Stimulated activated naive B cell treated with anti-CD40 and anti-IgM and Interleukin-4, amounts not matched to agents 10 μg/mL and 1 μg/mL and 100 μg/mL, for 72 hours (primary cell): ENCODE results near the gene NCKAP5L.
"Not testable (repeated sequence)": the region's sequence is repeated elsewhere in the genome, so short reads cannot be mapped to it uniquely, and the experiment has no call there.

Experiments used
- ATAC-seq, 2 donors: fragments of 150-1000 bp; cut with Tn5 transposase; replicated peaks; 2 replicates each; pipeline ENCODE4 v1.10.0; 2021; ENCODE audit warnings: moderate library complexity in 1 of 2
- DNase-seq: peaks from one replicate; pipeline ENCODE4 v3.0.0; 2021
- H3K27ac Mint-ChIP-seq: one replicate; pipeline ENCODE4 v1.8.0; 2022; ENCODE audit warnings: mild to moderate bottlenecking, mixed read lengths
- H3K27me3 Mint-ChIP-seq, 2 donors: one replicate each; pipeline ENCODE4 v1.8.0; 2022; ENCODE audit warnings: mixed read lengths in 2 of 2
- H3K36me3 Mint-ChIP-seq, 2 donors: one replicate each; pipeline ENCODE4 v1.8.0; 2022; ENCODE audit warnings: mixed read lengths in 2 of 2, mild to moderate bottlenecking in 1 of 2
- H3K4me1 Mint-ChIP-seq, 2 donors: one replicate each; pipeline ENCODE4 v1.8.0; 2022; ENCODE audit warnings: mixed read lengths in 2 of 2, mild to moderate bottlenecking in 1 of 2
- H3K4me3 Mint-ChIP-seq, 2 donors: one replicate each; pipeline ENCODE4 v1.8.0; 2022; ENCODE audit warnings: mild to moderate bottlenecking in 2 of 2, mixed read lengths in 2 of 2, moderate library complexity in 1 of 2
- H3K9me3 Mint-ChIP-seq, 2 donors: one replicate each; pipeline ENCODE4 v1.8.0; 2022; ENCODE audit warnings: mixed read lengths in 2 of 2, mild to moderate bottlenecking in 1 of 2

The NCKAP5L gene

GRCh38 chr12:49779581-49779980 lies 48.6 kb downstream of the NCKAP5L start:
- peaks cover 36 to 50% of the 10 kb centered on the region in 2 donors for H3K27me3 Mint-ChIP-seq
- peaks cover 0 to 6% of the 10 kb centered on the region in 2 donors for H3K9me3 Mint-ChIP-seq
- peaks cover 3 to 5% of the 10 kb centered on the region in 2 donors for H3K36me3 Mint-ChIP-seq
- no peak overlapping the region for H3K4me3 Mint-ChIP-seq
- H3K27ac Mint-ChIP-seq, result no peak overlapping the region
- H3K4me1 Mint-ChIP-seq, result peaks cover 18 to 30% of the 10 kb centered on the region in 2 donors
- ATAC-seq (no peak), DNase-seq (no peak)

- Mint-ChIP-seq H3K36me3 (peaks cover 3 to 5% of the 10 kb centered on the region in 2 donors), H3K4me3 (no peak overlapping the region), H3K27ac (no peak overlapping the region), H3K4me1 (peaks cover 15 to 23% of the 10 kb centered on the region in 2 donors), H3K9me3 (peaks cover 0 to 6% of the 10 kb centered on the region in 2 donors), H3K27me3 (peaks cover 25 to 37% of the 10 kb centered on the region in 2 donors)
- ATAC-seq, result peak; percentile 52 to 62
- DNase-seq, result peak; percentile 35
Measured at GRCh38 chr12:49777800-49778748, 50.1 kb downstream of the NCKAP5L start.

GRCh38 chr12:49777341-49777740 lies 50.9 kb downstream of the NCKAP5L start:
- Mint-ChIP-seq H3K9me3 (peaks cover 0 to 6% of the 10 kb centered on the region in 2 donors), H3K27me3 (peaks cover 25 to 36% of the 10 kb centered on the region in 2 donors), H3K4me3 (no peak overlapping the region), H3K27ac (no peak overlapping the region), H3K4me1 (peaks cover 15 to 23% of the 10 kb centered on the region in 2 donors), H3K36me3 (peaks cover 3 to 5% of the 10 kb centered on the region in 2 donors)
- ATAC-seq (no peak), DNase-seq (no peak)

GRCh38 chr12:49776858-49777257 lies 51.4 kb downstream of the NCKAP5L start:
- peaks cover 25 to 32% of the 10 kb centered on the region in 2 donors for H3K27me3 Mint-ChIP-seq
- peak overlapping the region in 1 of 2 donors; percentile 48 for H3K4me3 Mint-ChIP-seq
- H3K27ac Mint-ChIP-seq, result no peak overlapping the region
- peaks cover 0 to 6% of the 10 kb centered on the region in 2 donors for H3K9me3 Mint-ChIP-seq
- H3K36me3 Mint-ChIP-seq, result peaks cover 3 to 5% of the 10 kb centered on the region in 2 donors
- peak; percentile 45 to 60 for ATAC-seq
- DNase-seq, result no peak
- H3K4me1 Mint-ChIP-seq, result peaks cover 15 to 23% of the 10 kb centered on the region in 2 donors

- ATAC-seq (peak; percentile 89 to 92), DNase-seq (peak; percentile 32)
- H3K9me3 Mint-ChIP-seq, result peaks cover 0 to 6% of the 10 kb centered on the region in 2 donors
- H3K36me3 Mint-ChIP-seq, result peaks cover 3 to 5% of the 10 kb centered on the region in 2 donors
- peak overlapping the region in 1 of 2 donors; percentile 25 for H3K4me3 Mint-ChIP-seq
- H3K27me3 Mint-ChIP-seq, result peaks cover 25 to 32% of the 10 kb centered on the region in 2 donors
- peaks cover 15 to 23% of the 10 kb centered on the region in 2 donors for H3K4me1 Mint-ChIP-seq
- no peak overlapping the region for H3K27ac Mint-ChIP-seq
Measured at GRCh38 chr12:49776413-49776812, 51.8 kb downstream of the NCKAP5L start.

GRCh38 chr12:49773102-49773501 lies 55.1 kb downstream of the NCKAP5L start:
- not testable (repeated sequence) for H3K9me3 Mint-ChIP-seq, H3K4me3 Mint-ChIP-seq, H3K36me3 Mint-ChIP-seq, H3K27ac Mint-ChIP-seq, H3K27me3 Mint-ChIP-seq, ATAC-seq, DNase-seq
- H3K4me1 Mint-ChIP-seq, result peaks cover 11 to 19% of the 10 kb centered on the region in 2 donors

- H3K27ac Mint-ChIP-seq, result peak overlapping the region; percentile 5
- DNase-seq, result no peak
- no peaks in the 10 kb centered on the region for H3K9me3 Mint-ChIP-seq
- peaks cover 18 to 29% of the 10 kb centered on the region in 2 donors for H3K36me3 Mint-ChIP-seq
- ATAC-seq, result no peak
- H3K27me3 Mint-ChIP-seq, result no peaks in the 10 kb centered on the region
- H3K4me1 Mint-ChIP-seq, result peaks cover 30 to 41% of the 10 kb centered on the region in 2 donors
- no peak overlapping the region for H3K4me3 Mint-ChIP-seq
Measured at GRCh38 chr12:49767333-49767732, 60.9 kb downstream of the NCKAP5L start.

GRCh38 chr12:49766115-49766455 lies 62.1 kb downstream of the NCKAP5L start:
- no peaks in the 10 kb centered on the region for H3K9me3 Mint-ChIP-seq

GRCh38 chr12:49764126-49764525 lies 64.1 kb downstream of the NCKAP5L start:
- Mint-ChIP-seq H3K4me3 (no peak overlapping the region), H3K4me1 (peaks cover 43 to 57% of the 10 kb centered on the region in 2 donors)

More at GRCh38 chr12:49766115-49766455, 62.1 kb downstream of the NCKAP5L start:
- H3K4me1 Mint-ChIP-seq, result peaks cover 41 to 53% of the 10 kb centered on the region in 2 donors
- H3K36me3 Mint-ChIP-seq, result peaks cover 28 to 41% of the 10 kb centered on the region in 2 donors
- H3K4me3 Mint-ChIP-seq, result no peak overlapping the region
- no peak for ATAC-seq
- peak overlapping the region; percentile 9 for H3K27ac Mint-ChIP-seq
- no peak for DNase-seq
- no peaks in the 10 kb centered on the region for H3K27me3 Mint-ChIP-seq

GRCh38 chr12:49763006-49763591 lies 65.1 kb downstream of the NCKAP5L start:
- Mint-ChIP-seq H3K27ac (peak overlapping the region; percentile 37), H3K4me3 (peak overlapping the region in 1 of 2 donors; percentile 43), H3K36me3 (peaks cover 43 to 55% of the 10 kb centered on the region in 2 donors), H3K27me3 (no peaks in the 10 kb centered on the region), H3K9me3 (no peaks in the 10 kb centered on the region), H3K4me1 (peaks cover 43 to 57% of the 10 kb centered on the region in 2 donors)
- peak; percentile 71 to 73 for ATAC-seq
- DNase-seq, result peak; percentile 42

More at GRCh38 chr12:49764126-49764525, 64.1 kb downstream of the NCKAP5L start:
- Mint-ChIP-seq H3K27me3 (no peaks in the 10 kb centered on the region), H3K9me3 (no peaks in the 10 kb centered on the region), H3K36me3 (peaks cover 34 to 45% of the 10 kb centered on the region in 2 donors), H3K27ac (peak overlapping the region; percentile 37)
- DNase-seq, result no peak
- no peak for ATAC-seq

- H3K9me3 Mint-ChIP-seq, result no peaks in the 10 kb centered on the region
- no peak for DNase-seq
- peaks cover 41 to 56% of the 10 kb centered on the region in 2 donors for H3K4me1 Mint-ChIP-seq
- H3K36me3 Mint-ChIP-seq, result peaks cover 49 to 62% of the 10 kb centered on the region in 2 donors
- ATAC-seq, result peak; percentile 59 to 68
- peak overlapping the region; percentile 25 to 43 for H3K4me3 Mint-ChIP-seq
- peak overlapping the region; percentile 37 for H3K27ac Mint-ChIP-seq
- no peaks in the 10 kb centered on the region for H3K27me3 Mint-ChIP-seq
Measured at GRCh38 chr12:49762468-49762847, 65.8 kb downstream of the NCKAP5L start.

GRCh38 chr12:49761677-49762467 lies 66.3 kb downstream of the NCKAP5L start:
- Mint-ChIP-seq H3K36me3 (peaks cover 53 to 68% of the 10 kb centered on the region in 2 donors), H3K27ac (peak overlapping the region; percentile 77)
- DNase-seq, result no peak

GRCh38 chr12:49750996-49751393 lies 77.2 kb downstream of the NCKAP5L start:
- Mint-ChIP-seq H3K9me3 (no peaks in the 10 kb centered on the region), H3K36me3 (peaks cover 29 to 39% of the 10 kb centered on the region in 2 donors), H3K4me1 (peaks cover 29 to 65% of the 10 kb centered on the region in 2 donors), H3K27me3 (no peaks in the 10 kb centered on the region), H3K4me3 (peak overlapping the region; percentile 18 to 39), H3K27ac (peak overlapping the region; percentile 66)
- DNase-seq (no peak), ATAC-seq (no peak)

More at GRCh38 chr12:49761677-49762467, 66.3 kb downstream of the NCKAP5L start:
- no peaks in the 10 kb centered on the region for H3K27me3 Mint-ChIP-seq
- peaks cover 37 to 50% of the 10 kb centered on the region in 2 donors for H3K4me1 Mint-ChIP-seq
- no peaks in the 10 kb centered on the region for H3K9me3 Mint-ChIP-seq
- H3K4me3 Mint-ChIP-seq, result no peak overlapping the region
- ATAC-seq, result peak; percentile 25 to 37
